NCI-H146 treated with DMSO at 0.1 percent for 48 hours (cell line): ENCODE data around the gene TNFRSF1A.
"Not testable (repeated sequence)": the region's sequence is repeated elsewhere in the genome, so short reads cannot be mapped to it uniquely, and the experiment has no call there.

Experiments
- DNase-seq: peaks from one replicate; lab custom pipeline; 2025; ENCODE audit not compliant: unreplicated experiment; lab: John Stamatoyannopoulos, UW

Gene TNFRSF1A

DNA sequence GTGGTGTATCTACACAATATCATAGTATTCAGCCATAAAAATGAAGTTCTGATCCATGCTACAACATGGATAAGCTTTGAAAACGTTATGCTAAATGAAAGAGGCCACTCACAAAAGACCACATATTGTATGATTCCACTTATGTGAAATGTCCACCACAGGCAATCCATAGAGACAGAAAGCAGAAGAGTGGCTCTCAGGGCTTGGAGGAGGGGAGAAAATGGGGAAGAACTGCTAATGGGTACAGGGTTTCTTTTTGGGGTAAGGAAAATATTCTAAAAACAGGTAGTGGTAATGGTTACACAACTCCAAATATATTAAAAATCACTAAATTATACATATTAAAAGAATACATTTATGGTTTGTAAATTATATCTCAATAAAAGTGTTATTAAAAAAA lies 17.0 kb upstream of the TNFRSF1A start:
- no peak for DNase-seq

DNA sequence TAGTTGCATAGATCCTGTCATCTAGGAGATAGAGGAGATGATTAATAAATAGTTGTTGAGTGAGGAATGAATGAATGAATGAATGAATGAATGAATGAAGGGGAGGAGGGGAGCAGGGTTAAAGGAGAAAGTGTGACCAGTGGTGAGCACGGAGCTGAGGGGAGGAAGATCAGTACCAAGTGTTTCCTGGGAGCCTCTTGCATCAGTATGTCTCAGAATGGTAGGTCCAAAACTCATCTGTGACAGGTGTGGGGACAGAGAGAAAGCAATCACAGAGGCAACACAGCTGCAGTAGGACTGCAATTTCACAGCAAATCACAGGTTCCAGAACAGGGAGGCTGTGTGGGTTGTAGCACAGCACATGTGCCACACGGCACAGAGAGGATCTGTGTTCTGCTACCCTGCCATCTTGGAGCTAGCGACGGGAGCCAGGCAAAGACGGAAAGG lies 14.5 kb upstream of the TNFRSF1A start:
- no peak for DNase-seq

DNA sequence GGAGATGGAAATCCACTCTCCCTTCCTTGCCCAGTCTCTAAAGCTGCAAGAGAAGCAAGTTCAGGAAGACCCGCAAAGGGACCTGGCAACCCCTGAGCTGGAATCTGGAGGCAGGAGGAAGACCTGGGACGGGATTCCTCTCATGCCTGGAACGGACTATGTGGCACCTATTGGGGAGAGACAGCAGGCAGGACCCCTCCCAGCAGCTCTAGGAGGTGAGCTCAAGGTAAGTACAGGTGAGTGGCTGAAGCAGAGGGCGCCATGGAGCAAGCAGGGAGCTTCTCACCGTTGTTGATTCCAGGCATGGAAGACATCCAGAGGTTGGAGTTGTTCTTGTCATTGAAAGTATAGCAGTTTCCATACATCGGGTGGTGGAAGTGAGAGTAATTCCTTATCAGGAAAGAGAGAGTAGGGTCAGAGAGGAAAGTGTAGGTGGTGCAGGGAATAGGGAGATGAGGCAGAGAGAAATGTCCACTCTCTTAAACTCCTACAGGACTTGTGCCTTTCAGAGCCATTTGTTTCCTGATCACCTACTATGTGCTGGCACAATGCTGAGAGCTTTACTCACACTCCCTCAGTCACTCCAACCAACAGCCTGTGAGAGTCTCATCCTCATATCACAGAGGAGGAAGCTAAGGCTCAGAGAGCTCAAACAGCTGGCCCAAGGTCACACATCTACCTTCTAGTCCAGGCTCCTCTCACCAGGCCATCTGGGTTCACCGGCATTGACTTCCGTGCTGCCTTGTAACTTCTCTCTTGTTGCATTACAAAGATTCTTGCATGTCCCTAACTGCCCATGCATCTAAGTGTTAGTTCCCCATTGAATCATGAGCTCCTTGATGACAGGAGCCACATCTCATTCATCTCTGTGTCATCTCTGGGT lies 13.9 kb upstream of the TNFRSF1A start:
- no peak for DNase-seq

DNA sequence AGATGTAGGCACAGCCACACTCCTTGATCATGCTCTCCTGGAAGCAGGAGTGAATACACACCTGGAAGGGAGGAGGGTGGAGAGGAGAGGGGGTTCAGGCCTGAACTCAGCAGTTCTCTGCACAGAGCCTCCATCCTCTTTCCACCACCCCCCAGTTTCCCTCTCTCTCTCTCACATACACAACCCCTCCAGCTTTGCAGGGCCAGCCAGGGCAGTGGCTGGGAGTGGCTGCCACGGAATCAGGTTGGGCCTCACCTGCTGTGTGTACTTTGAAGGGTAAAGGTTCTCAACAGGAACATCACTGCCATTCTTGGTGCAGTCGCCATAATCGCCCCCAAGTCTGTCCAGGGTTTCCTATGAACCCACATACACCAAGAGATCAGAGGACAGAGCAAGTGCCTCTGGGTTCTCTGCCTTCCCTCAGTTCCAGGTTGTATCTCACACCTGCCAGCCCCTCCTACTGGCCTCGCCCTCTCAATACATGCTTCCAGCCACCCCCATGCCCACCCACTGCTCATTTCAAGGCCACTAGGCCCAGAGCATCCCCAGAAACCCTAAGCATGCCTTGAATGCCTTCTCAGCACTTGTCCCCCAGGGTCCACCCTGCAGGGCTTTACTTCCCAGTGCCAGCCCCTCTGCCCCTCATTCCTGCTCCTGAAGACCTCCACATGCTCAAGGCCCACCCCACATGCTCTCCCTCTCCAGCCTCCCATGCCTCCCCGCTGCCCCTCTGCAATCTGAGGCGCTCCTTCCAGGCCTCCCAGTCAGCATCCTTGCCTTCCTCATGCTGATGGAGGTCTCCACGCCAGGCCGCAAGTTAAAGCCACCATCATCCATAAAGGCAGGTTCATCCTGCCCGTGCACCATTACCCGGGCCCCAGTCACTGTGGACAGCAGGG lies 12.9 kb upstream of the TNFRSF1A start:
- no peak for DNase-seq

DNA sequence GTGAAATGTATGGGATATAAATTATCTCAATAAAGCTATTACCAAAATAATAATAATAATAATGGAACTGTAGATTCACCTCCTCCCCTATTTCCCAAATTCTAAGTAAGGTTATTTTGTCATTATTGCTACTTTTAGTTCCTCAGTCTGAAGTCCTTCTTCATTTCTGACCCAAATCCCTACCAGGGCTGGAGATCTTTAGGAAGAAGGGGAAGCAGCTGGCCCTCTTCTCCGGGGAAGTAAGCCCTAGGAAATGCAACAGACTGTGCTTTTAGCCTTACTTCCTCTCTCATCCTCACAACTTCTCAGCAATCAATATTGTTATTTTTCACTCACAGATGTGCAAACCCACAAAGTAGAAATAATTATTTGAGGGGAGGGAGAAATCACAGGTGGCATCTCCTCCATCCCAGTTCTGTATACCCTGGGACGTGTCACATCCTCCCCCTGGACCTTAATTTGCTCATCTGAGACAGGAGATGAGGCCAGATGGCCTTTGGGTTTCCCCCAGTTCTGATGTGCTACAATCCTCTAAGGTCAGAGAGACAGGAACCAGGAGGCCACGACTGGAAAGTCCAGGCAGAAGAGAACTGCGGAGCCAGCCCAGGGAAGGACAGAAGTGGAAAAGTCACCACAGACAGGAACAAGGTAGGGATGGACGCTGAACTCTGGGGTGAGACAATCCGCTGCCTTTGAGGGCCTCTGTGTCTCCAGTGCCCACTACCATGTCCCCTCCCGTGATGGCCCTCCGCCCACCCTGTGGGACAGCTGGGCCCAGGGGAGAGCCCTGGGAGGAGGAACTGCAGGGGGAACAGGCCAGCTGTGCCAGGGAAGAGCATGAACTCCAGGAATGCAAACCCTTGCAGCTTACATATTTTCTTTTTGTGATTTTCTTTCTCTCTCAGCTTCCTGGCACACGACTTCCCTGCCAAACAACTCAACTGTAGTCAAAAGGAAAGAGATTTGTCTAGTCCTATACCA lies 10.6 kb upstream of the TNFRSF1A start:
- no peak for DNase-seq

DNA sequence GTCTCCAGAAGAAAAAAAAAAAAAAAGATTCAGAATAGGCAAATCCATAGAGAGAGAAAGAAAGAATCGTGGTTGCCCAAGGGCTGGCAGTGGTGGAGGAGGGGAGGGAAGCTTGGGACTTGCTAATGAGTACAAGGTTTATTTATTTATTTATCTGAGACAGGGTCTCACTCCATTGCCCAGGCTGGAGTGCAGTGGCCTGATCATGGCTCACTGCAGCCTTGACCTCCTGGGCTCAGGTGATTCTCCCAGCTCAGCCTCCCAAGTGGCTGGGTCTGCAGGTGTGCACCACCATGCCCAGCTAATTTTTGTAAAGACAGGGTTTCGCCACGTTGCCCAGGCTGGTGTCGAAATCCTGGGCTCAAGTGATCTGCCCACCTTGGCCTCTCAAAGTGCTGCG lies 9.7 kb upstream of the TNFRSF1A start:
- no peak for DNase-seq

DNA sequence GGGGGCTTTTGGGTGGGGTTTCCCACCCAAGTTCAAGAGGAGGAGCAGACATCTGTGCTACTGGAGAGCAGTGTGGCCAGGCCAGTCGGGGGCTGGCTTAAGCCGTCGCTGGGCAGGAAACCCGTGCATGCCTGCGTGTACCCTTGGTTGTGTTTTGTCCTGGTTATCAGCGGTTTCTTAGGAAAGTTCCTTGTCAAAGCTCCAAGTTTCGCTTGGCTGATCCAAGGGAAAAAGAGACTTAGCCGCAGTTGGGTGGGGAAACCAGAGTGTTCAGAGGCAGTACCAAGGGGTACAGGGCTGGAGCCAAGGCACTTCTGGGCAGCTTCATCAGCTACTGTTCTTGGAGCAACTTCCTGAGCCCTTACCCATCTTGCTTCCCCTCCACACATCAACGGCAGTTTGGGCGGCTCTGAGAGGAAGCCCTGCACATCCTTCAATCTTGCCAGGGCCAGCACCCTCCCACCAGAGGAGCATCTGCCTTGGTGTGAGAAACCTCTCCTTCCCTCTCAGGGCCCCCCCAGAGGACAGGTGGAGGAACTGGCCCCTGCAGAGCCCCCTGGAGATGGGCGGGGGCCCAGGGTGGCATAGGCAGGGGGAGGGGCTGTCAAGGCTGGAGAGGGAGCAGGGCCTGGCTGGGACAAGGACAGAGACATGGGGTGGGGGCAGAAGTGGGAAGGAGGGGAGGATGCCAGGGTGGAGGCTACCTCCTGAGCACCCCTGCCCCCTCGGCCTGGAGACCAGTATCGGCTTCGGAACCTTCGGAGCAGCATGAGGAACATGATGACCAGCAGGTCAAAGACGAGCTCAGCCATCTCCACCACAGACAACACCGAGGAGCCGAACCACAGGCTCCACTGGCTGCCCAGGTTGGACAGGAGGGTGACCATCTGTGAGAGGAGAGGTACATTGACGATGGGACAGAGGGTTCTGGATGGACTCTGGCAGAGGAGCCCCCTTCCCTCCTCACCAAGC lies 5.8 kb upstream of the TNFRSF1A start:
- DNase-seq, result no peak

DNA sequence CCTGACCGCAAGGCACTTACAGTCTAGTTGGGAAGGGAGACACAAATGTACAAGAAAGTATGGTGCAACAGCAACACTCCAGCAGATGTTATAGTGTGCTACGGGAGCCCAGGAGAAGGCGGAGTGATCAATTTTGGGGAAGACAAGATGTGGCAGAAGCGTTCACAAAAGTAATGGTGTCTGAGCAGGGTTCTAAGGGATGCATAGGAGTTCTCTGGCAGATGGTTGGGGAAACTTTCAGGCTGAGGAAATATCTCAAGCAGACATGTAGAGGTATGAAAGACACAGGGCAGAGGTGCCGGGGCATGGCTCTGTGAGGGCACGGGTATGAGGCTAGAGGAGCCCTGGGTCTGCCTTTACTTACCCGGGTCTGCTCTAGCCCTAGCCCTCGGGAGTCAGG lies 5.1 kb upstream of the TNFRSF1A start:
- no peak for DNase-seq

DNA sequence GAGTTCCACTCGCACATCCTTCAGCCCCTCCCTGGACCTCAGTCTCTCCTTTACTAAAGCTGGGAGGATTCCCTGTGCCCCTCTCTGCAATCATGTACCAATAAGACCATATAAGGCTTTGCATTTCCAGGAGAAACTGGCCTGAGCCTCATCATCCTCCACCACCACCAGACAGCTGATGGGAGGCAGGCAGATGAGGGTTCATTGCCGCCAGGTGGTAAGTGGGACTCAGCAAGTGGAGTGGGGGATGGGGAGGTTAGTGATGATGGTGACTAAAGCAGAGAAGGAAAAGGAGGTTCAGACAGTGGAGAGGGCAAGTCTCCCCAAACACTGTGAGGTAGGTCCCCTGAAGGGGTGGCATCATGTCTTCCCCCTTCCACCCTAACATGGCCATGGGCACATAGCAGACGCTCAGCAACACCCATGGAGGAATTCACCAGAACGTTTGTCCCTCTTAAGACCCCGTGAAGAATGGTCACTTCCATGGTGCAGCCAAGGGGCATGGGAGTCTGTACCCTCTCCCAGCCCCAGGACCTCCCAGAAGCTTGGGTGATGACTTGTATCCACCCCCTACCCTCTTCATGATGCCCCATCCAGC lies 4.5 kb upstream of the TNFRSF1A start:
- DNase-seq, result no peak

DNA sequence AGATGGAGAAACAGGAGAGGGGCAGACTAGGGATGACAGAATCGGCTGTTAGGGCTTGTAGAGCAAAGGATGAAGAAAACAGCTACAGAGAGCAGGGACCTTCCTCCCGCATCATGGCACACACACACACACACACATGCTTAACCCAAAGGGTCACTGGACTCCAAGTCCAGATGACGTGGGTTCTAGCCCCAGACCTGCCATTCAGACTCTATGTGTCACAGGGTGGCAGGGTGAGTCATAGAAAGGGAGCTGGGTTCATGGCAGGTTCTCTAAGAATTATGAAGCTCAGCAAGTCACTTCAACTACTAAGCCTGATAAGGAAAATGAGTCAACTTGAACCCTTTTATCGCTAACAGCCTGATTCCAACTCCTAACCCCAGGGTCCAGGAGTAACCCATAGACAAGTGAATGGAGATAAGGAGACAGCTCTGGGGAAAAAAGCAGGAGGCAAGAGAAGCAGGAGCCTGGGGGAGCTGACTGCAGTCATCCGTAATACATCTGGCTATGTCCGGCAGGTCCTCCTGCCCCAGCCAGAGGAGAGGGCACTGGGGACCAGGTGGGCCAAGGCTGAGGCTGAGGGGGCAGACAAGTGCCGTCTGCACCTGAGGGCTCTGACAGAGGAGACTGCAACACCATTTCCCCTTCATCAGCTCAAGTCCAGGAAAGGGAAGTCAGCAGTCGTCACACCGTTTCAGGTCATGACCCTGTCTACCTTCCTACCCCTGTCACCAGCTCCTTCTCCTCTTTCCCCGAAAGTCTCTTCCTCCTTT lies 3.6 kb upstream of the TNFRSF1A start:
- DNase-seq, result no peak

DNA sequence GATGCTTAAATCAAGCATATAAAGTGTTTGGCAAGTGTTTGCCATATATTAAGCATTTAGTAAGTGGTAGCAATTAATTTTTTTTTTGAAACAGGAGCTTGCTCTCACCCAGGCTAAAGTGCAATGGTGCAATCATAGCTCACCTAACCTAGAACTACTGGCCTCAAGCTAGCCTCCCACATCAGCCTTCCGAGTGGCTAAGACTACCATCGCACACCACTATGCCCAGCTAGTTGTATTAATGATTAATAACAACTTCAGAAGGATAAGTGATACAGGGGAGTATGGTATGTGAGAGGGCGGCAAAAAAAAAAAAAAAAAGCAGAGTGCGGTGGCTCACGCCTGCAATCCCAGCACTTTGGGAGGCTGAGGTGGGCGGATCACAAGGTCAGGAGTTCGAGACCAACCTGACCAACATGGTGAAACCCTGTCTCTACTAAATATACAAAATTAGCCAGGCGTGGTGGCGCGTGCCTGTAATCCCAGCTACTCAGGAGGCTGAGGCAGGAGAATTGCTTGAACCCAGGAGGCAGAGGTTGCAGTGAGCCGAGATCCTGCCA lies 2.3 kb upstream of the TNFRSF1A start:
- not testable (repeated sequence) for DNase-seq

DNA sequence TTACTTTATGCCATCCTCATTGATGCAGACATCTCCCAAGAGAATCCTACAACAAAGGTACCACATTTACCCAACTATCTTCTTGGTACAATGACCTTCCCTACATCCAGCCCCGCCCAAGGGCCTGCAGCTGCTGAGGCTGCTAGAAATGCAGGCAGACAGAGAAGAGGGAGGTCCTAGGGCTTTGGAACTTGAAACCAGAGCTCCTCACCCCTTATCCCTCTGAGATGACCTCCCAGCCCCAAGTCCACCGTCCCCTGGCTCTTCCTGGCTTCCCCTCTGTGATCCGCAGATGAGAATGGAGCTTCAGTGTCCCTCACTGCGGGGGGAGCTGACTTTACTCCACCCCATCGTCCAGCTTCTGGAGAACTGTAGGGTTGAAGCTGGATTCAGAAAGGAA lies 1.6 kb upstream of the TNFRSF1A start:
- no peak for DNase-seq

DNA sequence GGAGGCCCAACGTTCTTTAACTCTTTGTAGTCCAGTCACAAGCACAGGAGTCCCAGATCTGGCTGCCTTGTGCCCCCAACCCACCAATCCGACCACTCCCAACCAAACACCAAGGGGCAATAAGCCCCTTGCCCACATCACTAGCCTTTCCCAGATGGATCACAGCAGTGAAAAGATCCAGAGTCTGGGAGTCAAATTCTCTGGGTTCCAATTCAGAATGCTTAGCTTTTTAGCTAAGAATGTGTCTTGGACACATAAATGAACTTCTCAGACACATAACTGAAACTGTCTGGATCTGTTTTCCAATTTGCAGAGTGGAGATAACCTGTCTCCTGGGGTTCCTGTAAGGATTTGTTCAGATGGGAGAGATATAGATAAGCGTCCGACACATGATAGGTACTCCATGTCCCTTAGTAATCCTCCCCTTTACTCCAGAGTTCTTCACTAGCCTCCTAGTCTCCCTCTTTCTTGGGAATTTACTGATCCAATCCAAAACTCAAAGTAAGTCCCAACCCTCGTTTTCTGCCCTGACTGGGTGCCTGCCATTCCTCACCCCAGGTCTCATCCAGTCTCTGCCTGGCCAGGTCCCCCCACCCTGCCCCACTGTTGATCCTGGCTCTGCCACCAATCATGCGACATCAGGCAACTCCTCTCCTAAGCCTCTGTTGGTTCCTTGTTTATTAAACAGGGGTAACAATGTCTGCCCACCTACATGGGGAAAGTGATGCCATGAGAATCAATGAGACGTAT lies 439 bp upstream of the TNFRSF1A start:
- no peak for DNase-seq

DNA sequence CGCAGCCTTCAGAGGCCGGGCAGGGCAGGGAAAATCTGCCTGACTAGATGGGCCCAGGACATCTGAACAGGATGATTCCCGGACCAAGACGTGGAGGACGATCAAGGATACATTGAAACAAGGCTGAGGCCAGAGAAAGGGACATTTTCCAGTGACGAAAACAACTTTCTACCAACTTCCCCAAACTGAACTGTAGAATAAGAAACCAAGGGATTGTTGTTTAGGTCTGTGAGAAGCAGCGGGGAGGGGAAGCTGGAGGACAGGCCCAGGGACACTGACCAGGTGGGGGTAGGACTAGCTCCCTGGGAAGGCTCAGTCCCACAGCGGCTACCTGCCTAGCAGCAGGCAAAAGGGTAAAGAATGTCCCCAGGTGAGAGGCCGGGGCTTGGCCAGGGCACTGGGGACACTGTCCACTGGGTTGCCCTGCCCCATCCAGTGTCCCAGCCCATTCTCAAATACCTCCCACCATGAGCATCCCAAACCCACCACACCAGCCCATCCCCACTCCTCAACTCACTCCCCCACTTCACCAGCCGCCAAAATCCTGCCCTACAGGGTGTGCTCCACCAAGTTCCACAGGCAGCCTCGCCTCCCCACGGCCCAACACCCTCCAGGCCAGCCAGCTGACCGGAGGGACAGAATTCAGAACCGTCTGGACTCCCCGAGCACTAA lies 995 bp downstream of the TNFRSF1A start:
- no peak for DNase-seq

DNA sequence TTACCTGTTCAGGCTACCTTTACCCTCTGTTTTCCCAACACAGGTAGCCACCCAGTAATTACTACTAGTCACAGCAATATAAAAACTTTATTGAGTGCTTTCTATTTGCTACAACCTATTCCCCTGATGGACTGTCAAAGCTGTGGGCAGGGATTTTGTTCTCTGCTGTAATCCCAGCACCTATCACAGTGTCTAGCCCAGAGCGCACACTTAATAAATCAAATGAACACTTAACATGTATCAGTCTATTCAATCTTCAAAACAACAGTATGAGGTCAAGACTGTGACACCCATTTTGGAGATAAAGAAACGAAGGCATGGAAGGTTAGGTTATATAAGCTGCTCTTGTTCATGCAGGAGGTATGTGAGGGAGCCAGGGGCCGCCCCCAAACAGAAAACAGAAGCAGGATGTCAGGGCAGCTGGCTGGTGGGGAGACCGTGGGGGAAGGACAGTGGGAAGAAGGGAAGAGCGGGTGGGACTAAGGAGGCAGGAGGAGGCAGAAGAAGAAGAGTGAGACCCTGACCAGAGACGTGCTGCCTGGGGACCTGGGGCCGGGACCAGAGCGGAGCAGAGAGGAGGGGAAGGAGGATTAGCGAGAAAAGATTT lies 1.7 kb downstream of the TNFRSF1A start:
- DNase-seq, result no peak

DNA sequence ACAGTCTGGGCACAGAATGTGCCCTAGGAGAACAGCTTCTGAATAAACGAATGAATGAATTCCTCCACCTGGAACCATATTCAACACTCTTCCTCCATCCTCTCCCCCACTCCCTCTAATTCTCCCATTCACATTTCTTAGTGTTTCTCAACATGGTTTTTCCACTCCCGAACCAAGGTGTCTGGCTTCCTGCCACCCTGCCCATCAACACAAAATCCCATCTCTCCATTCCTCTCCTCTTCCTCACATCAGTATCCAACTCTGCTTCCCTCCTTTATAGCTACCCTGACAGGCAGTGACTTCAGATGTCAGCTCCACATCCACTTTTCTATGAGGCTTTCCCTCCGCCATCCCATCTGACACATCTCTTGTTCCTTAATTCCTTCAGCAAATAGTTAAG lies 2.9 kb downstream of the TNFRSF1A start:
- DNase-seq, result no peak

DNA sequence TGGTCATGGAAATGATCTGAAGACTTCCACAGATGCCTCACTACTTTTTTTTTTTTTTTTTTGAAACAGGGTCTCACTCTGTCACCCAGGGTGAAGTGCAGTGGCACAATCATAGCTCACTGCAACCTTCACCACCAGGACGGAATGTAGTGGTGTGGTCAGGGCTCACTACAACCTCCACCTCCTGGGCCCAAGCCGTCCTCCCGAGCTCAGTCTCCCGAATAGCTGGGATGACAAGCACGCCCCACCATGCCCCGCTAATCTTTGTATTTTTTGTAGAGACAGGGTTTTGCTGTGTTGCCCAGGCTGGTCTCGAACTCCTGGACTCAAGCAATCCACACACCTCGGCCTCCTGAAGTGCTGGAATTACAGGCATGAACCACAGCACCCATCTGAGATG lies 3.3 kb downstream of the TNFRSF1A start:
- DNase-seq, result not testable (repeated sequence)
